Activated CD4-positive, alpha-beta T cell treated with anti-CD3 and anti-CD28 coated beads for 24 hours (primary cell): Measurements from ENCODE around the gene TRERF1.
"Not testable (repeated sequence)": the region's sequence is repeated elsewhere in the genome, so short reads cannot be mapped to it uniquely, and the experiment has no call there.

Experiments
- DNase-seq, 2 donors: peaks; one replicate each; pipeline ENCODE4 v3.0.0-alpha.2; 2020; ENCODE audit warnings: low read depth in 2 of 2

TRERF1 gene

DNA sequence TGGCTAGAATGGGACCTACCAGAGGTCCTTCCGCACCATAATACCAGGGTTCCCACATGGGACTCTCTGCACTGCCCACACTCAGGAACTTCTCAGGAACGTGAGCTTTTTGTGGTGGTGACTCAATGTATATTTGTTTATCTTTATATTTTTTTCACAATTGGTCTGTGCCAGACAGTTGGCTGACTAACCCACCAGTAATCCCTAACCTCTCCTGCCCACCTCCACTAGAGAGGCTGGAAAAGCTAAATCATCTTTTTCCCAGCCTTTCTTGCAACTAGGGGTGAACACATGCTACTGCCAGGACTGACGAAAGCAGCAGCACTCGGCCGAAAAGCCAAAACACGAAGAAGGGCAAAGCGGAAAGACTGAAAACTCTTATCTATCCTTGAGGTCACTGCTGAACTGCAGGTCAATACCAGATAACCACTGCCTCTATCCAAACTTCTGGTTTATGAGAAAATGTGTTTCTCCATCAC, 112.9 kb downstream of the TRERF1 start:
- no peak for DNase-seq

DNA sequence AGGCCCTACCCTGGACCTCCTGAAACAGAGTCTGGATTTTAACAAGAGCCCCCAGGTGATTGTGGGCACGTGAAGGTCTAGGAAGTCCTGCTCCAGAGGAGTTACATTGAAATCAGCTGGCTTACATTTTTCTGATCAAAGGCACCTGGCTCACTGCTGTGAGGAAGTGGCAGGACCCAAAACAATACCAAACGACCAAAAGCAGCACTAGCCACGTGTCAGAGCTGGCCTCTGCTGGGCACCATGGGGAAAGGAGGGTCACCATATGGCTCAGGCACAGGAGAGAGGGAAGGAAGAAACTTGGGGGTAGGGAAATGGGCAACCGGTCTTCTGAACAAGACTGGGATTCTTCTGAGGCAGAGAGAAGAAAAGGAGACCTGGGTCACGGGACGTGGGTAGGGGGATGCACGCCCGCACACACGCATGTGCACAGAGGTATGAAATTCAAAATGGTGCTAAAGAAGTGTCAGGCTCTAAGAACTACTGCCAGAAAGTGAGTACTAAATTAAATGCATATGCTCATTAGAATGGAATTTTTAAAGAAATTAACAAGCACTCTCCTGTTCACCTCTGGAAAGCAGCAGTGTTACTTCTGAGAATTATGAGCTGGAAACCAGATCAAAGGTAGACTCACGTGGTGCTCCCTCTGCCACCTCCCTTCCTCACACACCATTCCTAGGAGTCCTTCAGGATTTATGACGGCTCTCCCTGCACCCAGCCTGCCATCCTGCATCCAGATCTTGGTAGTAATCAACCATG, 113.6 kb downstream of the TRERF1 start:
- no peak for DNase-seq

DNA sequence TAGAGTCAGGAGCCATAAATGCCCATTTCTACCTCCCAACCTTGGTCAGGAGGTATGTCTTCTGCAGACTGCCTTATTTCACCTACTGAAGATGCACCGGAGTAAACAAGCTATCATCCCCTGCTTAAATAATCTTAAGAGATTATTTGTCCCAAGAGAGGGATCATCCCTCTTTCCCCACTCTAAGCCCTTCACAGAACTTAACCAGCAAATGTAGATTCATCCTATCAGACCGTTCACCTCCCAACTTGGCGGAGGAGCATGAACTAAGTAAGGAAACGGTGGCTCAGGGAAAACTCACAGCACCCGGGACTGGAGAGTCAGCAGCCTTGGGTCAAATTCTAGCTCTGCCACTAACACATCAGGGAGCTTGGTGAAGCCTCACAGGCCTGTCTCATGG, 115.3 kb downstream of the TRERF1 start:
- DNase-seq = no peak

DNA sequence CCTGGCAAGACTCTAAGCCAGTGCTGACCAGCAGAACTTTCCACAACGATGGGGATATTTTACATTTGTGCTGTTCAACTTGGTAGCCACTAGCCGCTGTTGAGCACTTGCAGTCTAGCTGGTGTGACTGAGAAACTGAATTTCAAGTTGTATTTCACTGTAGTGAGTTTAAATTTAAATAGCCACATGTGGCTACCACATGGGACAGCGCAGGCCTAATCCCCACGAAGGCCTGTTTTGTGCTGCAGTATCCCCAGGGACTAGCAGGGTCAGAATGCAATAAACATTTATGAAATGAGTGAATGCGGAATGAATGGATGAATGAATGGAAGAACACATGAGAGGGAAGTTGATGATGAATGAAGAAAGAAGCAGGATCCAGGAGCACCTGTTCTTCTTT, 115.8 kb downstream of the TRERF1 start:
- DNase-seq = no peak

GRCh38 chr6:42334870-42335269, 116.9 kb downstream of the TRERF1 start:
- DNase-seq = no peak

- no peak for DNase-seq
Observed at GRCh38 chr6:42333612-42334011, 118.1 kb downstream of the TRERF1 start.

GRCh38 chr6:42332916-42333315, 118.8 kb downstream of the TRERF1 start:
- no peak for DNase-seq

DNA sequence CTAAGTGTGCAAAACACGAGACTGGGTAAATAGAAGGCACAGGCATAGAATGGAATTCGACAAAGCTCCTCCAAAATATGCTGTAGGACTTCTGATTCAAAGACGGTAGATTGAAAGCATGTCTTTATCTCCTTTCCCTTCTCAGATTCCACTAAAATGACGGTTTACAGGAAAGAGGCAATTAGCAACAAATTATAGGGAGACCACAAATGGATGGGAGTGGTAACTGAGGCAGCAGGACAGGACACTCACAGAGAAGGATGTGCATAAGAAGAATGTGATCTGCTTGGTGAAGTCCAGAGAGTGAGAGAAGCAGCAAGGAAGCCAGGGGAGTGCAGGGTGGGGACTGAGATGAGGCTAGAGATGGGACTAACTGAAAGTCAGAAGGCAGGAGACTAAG, 120.7 kb downstream of the TRERF1 start:
- no peak for DNase-seq

GRCh38 chr6:42326248-42326647, 125.5 kb downstream of the TRERF1 start:
- no peak for DNase-seq

DNA sequence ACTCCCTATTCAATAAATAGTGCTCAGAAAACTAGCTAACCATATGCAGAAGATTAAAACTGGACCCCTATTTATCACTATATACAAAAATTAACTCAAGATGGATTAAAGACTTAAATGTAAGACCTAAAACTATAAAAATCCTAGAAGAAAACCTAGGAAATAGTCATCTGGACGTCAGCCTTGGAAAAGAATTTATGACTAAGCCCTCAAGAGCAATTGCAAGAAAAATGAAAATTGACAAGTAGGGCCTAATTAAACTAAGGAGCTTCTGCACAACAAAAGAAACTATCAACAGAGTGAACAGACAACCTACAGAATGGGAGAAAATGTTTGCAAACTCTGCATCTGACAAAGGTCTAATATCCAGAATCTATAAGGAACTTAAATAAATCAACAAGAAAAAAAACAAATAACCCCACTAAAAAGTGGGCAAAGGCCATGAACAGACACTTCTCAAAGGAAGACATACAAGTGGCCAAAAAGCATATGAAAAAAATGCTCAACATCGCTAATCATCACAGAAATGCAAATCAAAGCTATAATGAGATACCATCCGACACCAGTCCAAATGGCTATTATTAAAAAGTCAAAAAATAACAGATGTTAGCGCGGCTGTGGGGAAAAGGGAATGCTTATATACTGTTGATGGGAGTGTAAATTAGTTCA, 126.9 kb downstream of the TRERF1 start:
- DNase-seq = not testable (repeated sequence)

GRCh38 chr6:42322676-42323075, 129.1 kb downstream of the TRERF1 start:
- DNase-seq = no peak

- DNase-seq = no peak
Observed at GRCh38 chr6:42321976-42322375, 129.8 kb downstream of the TRERF1 start.

DNA sequence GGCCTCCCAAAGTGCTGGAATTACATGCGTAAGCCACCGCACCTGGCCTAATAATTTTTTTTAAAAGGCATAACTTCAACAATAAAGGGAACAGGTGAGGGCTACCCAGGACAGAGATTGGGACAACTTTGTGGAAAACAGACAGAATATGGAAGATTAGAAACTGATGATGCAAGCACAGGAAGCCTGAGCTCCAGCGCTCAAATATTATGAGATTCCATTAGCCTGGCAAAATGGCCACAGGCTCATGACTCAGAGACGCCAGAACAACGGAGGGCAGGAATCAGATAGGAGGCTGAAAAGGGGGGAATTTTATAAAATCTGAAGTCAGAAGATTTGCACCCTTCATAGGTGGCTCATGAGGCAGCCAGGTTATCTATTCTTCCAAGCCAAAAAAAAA, 131.0 kb downstream of the TRERF1 start:
- DNase-seq = no peak

GRCh38 chr6:42318480-42318879, 133.2 kb downstream of the TRERF1 start:
- DNase-seq = no peak

GRCh38 chr6:42316981-42317380, 134.7 kb downstream of the TRERF1 start:
- DNase-seq = no peak

DNA sequence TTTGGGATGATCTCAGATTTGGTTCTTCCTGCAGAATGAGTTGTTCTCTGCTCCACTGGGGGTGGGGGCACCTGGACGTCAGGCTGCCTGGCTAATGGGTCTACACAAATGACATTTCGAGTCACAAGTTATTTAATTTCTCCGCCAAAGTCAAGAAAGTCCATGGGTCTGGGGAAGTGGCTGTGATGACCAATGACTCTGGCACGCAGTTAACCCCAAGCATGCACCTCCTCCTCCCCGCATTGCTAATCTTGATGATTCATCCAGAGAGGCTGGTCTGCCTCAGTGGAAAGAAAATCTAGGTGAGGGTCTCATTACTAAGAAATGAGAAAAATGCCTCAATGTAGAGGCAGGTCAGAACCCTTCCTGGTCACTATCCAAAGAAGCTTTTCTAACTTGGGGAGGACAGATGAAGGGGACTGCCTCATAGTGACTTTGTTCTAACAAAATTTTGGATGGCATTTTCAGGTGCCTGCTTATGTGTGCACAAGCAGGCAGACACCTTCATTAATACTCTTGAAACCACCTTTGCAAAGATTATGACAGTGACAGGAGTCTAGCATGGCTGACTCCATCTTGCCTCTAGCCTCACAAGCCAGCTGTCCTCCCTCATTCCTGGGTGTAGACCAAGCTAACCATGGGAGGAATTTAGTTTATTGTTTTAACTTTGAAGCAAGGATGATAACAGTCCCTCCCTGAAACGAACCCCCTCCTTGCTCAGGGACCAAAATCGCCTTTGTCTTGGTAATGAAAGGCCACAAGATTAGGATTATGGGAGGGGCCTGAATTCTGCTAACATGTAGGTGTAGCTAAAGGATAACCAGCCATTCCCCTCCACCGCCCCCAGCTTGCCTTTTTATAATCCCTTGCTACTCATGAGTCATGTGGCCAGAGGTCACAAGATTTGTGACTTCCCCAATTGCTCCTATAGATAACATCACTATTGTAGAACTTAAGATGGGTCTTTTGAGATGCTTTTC, 135.4 kb downstream of the TRERF1 start:
- DNase-seq = no peak

DNA sequence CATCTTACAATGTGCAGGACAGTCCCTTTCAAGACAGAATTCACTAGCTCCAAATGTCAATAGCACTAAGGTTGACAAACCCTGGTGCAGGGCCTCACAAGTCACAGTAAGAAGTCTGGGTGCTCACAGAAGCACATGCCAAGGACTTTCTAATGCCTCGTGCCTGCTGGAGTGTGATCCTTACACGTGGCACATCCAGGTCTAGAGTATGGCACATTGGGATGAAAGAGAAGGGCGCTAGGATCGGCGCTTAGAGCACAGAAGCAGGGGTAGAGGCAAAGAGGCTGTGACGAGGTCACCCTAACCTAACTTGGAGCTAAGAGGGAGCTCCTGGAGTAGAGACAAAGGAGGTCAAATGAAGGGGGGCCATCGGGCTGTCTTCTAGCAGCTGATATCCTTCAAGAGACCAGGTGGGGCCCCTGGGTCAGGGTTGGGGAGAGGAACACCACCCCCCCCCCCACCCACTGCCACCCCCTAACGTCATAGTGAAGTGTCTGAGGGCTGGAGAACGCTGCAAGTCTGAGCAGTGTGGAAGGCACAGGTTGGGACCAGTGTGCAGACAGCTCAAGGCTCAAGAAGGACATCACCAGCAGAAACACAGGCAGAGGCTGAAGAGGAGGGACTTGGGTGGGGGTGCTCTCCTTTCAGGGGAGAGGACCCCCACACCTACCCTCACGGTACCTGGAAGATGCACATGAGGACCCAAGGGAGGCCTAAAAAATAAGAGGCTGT, 136.3 kb downstream of the TRERF1 start:
- no peak for DNase-seq

DNA sequence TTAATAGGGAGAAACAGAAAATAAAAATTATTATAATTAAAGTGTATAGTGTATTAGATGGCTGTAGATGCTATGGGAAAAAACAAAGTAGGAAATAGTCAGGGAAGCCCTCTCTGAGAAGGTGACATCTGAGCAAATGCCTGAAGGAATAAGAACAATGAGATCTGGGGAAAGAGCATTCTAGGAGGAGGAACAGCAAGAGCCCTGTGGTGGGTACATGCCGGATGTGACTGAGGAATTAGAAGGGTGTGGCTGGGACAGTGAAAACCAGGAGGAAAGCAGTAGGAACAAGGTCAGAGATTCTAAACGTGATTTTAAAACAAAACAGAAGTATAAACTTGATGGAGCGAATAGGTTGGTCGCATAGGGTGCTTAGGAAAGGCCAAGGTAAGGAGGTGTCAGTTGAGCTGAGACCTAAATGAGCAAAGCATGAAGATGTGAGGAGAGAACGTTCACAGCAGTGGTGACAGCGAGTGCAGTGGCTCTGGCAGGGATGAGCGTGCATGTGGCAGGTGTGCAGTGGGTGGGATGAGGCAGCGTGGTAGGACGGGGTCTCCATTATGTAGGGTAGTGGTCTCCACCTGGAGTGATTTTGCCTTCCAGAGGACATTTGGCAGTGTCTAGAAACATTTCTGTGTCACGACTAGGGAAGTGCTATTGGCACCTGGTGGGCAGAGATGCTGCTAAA, 137.0 kb downstream of the TRERF1 start:
- no peak for DNase-seq

- no peak for DNase-seq
Observed at GRCh38 chr6:42313941-42314570, 137.7 kb downstream of the TRERF1 start.

- no peak for DNase-seq
Observed at GRCh38 chr6:42313038-42313437, 138.7 kb downstream of the TRERF1 start.

- DNase-seq = no peak
Observed at GRCh38 chr6:42307141-42307470, 144.6 kb downstream of the TRERF1 start.
